AG04449 (cell line): Measurements from ENCODE around the gene PLA2G4B.

ENCODE experiments used
- CTCF ChIA-PET: fragments of 350-600 bp; formaldehyde crosslinking; extraction: SDS; loops from one replicate; lab custom pipeline; 2021; ENCODE audit warnings: antibody characterized with exemption; lab: Yijun Ruan, JAX
- POLR2A ChIA-PET: fragments of 400-600, 350-600 bp; formaldehyde crosslinking; extraction: SDS; loops from one replicate; lab custom pipeline; 2020; ENCODE audit warnings: antibody characterized with exemption, inconsistent platforms; lab: Yijun Ruan, JAX
- DNase-seq: peaks from one replicate; pipeline ENCODE4 v3.0.0-alpha.2; 2010; ENCODE audit warnings: low read depth, low spot score
- H3K4me3 ChIP-seq: 2 replicates; pipeline ENCODE4 v1.5.1; 2011; ENCODE audit warnings: low read depth, mild to moderate bottlenecking, control low read depth, low read length
- CTCF ChIP-seq: IDR thresholded peaks from one replicate; pipeline ENCODE4 v1.5.1; 2011; ENCODE audit warnings: mild to moderate bottlenecking, moderate library complexity, low read length, control low read depth, inconsistent platforms; ENCODE audit not compliant: insufficient read depth; ENCODE audit errors: missing control alignments

The PLA2G4B gene

DNA sequence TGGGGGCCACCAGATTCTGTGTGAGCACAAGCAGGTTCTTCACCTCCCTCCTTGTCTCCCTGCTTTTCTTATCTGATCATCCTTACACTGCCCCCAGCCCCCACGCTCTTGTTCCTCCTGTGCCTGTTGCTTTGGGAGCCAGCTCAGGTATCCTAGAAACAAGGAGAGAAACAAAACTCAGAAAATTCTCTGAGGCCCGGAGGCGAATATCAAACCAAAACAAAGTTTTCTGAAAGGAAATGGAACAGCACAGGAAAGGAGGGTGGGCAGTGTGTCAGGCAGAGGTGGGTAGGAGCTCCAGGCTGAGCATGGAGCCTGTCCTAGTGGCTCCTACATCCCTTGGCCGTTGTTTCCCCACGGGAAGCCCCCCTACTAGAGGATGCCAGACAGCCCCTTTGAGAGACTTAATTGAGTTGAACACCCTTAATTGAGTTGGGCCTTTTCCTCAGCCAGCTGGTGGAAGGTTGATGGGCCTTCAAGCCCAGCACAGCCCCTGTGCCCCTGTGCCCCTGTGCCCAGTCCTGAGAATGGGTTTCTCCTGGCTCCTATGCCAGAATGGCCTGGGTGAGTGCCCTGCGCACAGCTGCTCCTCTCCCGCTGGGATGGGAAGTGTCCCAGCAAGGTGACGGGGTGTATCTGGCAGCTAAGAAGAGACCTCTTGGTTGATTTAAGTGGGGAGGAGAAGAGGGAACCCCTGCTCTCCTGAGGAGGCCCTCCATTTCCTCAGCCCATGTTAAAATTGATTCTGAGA, 33.6 kb upstream of the PLA2G4B start:
- H3K4me3 ChIP-seq = no peak overlapping the region
- ChIA-PET CTCF (interaction anchor here (0.8 to 17.2 kb wide), 4 partner anchors 13 to 339 kb away, joined by 3 to 756 read pairs (median 4); partner anchors contain the start of gene MAPKBP1), POLR2A (no interaction called here)
- no peak for TF ChIP-seq CTCF
- no peak for DNase-seq

DNA sequence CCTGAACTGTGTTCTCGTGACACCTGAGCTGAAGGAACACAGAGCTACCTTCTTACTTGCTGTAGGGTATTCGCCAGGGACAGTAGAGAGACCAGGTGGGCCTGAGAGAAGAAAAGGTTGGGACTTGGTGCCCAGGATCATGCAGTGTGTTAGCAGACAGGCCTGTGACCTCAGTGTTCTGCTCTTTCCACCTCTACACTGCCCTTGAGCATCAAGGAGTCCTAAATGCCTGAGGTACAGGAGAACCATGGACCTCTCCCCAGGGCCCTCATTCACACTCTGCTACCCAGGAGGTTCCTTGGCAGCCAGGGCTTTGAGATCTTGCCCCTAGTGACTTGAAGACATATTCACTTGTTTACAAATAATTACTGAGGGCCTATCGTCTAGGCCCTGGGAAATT, 32.9 kb upstream of the PLA2G4B start:
- POLR2A ChIA-PET = no interaction called here
- DNase-seq = no peak
- CTCF ChIA-PET = interaction anchor here (1.7 to 17.2 kb wide), 2 partner anchors 30 to 110 kb away, joined by 3 to 756 read pairs; partner anchors contain the start of gene MAPKBP1
- no peak overlapping the region for H3K4me3 ChIP-seq
- no peak for TF ChIP-seq CTCF

GRCh38 chr15:41806291-41807181, 32.1 kb upstream of the PLA2G4B start:
- POLR2A ChIA-PET = no interaction called here
- no peak for DNase-seq
- CTCF ChIA-PET = interaction anchor here (1.0 to 17.2 kb wide), 4 partner anchors 9 to 340 kb away, joined by 4 to 756 read pairs (median 4); partner anchors contain the start of gene MAPKBP1

GRCh38 chr15:41809121-41809520, 29.5 kb upstream of the PLA2G4B start:
- no peak for TF ChIP-seq CTCF
- no peak for DNase-seq
- POLR2A ChIA-PET = interaction anchor here (0.6 to 0.7 kb wide), 2 partner anchors 35 to 50 kb away, joined by 3 to 5 read pairs; partner anchors contain the start of gene MAPKBP1
- CTCF ChIA-PET = interaction anchor here (0.6 to 17.2 kb wide), 9 partner anchors 8 to 343 kb away, joined by 3 to 756 read pairs (median 39); partner anchors contain the start of gene MAPKBP1
- H3K4me3 ChIP-seq = no peak overlapping the region

More at GRCh38 chr15:41806291-41807181, 32.1 kb upstream of the PLA2G4B start:
- no peak overlapping the region for H3K4me3 ChIP-seq
- no peak for TF ChIP-seq CTCF

DNA sequence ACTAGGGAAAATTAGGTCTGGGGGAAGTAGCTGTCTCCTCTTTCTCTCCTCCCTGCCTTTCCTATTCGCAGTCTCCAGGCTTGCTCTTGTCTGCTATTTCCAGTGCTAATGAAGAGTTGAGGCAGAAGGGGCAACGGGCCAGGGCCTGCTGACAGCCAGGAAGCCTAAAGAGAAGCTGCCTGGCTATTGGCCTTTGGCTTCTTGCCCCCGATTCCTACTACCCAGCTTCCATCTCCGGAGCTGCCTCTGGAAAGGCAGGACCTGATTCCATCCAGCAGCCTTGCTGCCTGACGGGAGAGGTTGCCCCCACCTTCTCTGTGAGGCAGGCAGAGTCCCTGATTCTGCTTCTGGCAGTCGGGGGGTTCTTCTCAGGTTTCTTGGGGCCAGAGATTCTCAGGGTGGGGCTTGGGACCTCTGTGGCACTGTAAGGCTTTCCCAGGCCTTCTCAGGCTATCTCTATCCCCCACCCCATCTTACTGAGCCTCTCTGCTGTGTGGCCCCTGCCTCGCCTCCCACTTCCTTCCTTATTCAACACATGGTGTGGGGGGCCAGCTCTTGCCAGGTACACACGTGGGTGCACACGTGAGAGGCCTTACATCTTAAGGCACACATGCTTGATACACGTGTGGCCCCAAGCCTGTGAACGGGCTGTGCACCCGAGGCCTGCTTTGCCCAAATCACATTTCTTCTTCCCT, 29.0 kb upstream of the PLA2G4B start:
- DNase-seq = no peak
- no peak for TF ChIP-seq CTCF
- ChIA-PET POLR2A (interaction anchor here (0.6 to 0.7 kb wide), 2 partner anchors 35 to 51 kb away, joined by 3 to 5 read pairs; partner anchors contain the start of gene MAPKBP1), CTCF (interaction anchor here (0.6 to 17.2 kb wide), 13 partner anchors 8 to 343 kb away, joined by 3 to 756 read pairs (median 12); partner anchors contain the start of gene MAPKBP1)
- H3K4me3 ChIP-seq = no peak overlapping the region
